ENCODE measurements around the gene TBX10. TPM values are rescaled to one million over a fixed set of nuclear protein-coding genes. Genes with fewer than 3 reads are reported as not detected.
"Not testable (repeated sequence)": the region's sequence is repeated elsewhere in the genome, so short reads cannot be mapped to it uniquely, and the experiment has no call there.

The TBX10 gene
- total RNA-seq, 6 experiments from 2014 or later = not detected

DNA sequence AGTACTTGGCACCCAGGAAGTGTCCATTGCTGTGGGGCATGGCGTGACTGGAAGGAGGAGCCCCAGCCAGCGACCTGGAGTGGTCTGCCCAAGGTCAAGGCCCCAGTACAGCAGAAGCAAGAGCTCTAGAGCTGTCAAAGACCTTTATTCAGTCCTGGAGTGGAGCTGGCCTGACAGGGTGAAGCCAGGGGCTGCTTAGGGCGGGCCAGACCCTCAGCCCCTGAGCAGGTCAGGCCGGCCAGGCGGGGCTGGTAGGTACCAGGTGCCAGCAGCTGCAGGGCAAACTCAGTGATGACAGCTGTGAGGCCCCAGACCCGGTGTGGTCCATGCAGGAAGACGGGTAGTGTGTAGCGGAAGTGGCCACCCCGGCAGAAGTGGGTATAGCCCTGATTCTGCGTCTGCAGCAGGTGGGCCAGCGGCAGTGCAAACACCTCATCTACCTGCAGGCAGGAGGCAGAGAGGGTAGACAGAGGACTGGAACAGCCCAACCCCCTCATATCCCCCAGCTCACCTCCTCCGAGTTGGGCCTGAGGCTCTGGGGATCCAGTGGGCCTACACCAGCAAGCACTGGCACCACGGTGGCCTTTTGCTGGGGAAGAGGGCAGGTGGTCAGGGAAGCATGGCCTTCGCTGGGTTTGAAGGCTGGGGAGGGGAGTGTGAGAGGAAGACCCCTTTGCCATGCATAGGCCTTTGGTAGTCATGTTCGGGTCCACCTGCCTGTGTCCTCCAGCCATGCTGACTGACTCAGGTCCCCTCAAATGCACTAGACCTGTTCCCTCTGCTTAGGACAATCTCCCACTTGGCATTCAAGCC, 11.5 kb downstream of the TBX10 start:
- TF ChIP-seq, protein P1, sequence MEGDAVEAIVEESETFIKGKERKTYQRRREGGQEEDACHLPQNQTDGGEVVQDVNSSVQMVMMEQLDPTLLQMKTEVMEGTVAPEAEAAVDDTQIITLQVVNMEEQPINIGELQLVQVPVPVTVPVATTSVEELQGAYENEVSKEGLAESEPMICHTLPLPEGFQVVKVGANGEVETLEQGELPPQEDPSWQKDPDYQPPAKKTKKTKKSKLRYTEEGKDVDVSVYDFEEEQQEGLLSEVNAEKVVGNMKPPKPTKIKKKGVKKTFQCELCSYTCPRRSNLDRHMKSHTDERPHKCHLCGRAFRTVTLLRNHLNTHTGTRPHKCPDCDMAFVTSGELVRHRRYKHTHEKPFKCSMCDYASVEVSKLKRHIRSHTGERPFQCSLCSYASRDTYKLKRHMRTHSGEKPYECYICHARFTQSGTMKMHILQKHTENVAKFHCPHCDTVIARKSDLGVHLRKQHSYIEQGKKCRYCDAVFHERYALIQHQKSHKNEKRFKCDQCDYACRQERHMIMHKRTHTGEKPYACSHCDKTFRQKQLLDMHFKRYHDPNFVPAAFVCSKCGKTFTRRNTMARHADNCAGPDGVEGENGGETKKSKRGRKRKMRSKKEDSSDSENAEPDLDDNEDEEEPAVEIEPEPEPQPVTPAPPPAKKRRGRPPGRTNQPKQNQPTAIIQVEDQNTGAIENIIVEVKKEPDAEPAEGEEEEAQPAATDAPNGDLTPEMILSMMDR (IDR thresholded peaks at IDR 0.05) = no peak
- DNase-seq = no peak
- no peak overlapping the region for H3K4me3 Mint-ChIP-seq
- no peaks in the 10 kb centered on the region for H3K36me3 Mint-ChIP-seq (ENCODE audit: low read depth)
- peaks cover 5% of the 10 kb centered on the region for H3K4me1 Mint-ChIP-seq (ENCODE audit: low read depth)
- H3K27ac Mint-ChIP-seq = no peak overlapping the region
- peaks cover 3% of the 10 kb centered on the region for H3K27me3 Mint-ChIP-seq (ENCODE audit: insufficient read depth)
- H3K9me3 Mint-ChIP-seq = no peaks in the 10 kb centered on the region

- no peaks in the 10 kb centered on the region for H3K9me3 Mint-ChIP-seq
- DNase-seq = no peak
- H3K4me1 Mint-ChIP-seq (ENCODE audit: low read depth) = peaks cover 5% of the 10 kb centered on the region
- peaks cover 9% of the 10 kb centered on the region for H3K27me3 Mint-ChIP-seq (ENCODE audit: insufficient read depth)
- no peak overlapping the region for H3K4me3 Mint-ChIP-seq
- no peak overlapping the region for H3K27ac Mint-ChIP-seq
- TF ChIP-seq, protein P1 (IDR thresholded peaks at IDR 0.05) = no peak
- H3K36me3 Mint-ChIP-seq (ENCODE audit: low read depth) = no peaks in the 10 kb centered on the region
These were observed 12.1 kb downstream of the TBX10 start for GRCh38 chr11:67627441-67627811.

GRCh38 chr11:67626970-67627369, 12.6 kb downstream of the TBX10 start:
- no peak for DNase-seq

DNA sequence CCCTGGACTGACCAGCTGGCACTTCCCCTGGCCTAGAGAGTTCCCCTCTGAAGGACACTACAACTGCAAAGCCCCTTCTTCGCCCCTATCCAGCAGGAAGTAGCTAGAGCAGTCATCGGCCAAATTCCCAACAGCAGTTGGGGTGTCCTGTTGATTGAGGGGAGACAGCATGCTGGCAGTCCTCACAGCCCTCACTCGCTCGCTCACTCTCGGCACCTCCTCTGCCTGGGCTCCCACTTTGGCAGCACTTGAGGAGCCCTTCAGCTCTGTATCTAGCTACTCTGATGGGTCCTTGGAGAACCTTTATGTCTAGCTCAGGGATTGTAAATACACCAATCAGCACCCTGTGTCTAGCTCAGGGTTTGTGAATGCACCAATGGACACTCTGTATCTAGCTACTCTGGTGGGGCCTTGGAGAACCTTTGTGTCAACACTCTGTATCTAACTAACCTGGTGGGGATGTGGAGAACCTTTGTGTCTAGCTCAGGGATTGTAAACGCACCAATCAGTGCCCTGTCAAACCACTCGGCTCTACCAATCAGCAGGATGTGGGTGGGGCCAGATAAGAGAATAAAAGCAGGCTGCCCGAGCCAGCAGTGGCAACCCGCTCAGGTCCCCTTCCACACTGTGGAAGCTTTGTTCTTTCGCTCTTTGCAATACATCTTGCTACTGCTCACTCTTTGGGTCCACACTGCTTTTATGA, 13.3 kb downstream of the TBX10 start:
- peaks cover 16% of the 10 kb centered on the region for H3K27me3 Mint-ChIP-seq (ENCODE audit: insufficient read depth)
- H3K4me3 Mint-ChIP-seq; H3K9me3 Mint-ChIP-seq; DNase-seq; H3K36me3 Mint-ChIP-seq (ENCODE audit: low read depth); H3K27ac Mint-ChIP-seq; H3K4me1 Mint-ChIP-seq (ENCODE audit: low read depth): not testable (repeated sequence)

More at GRCh38 chr11:67626970-67627369, 12.6 kb downstream of the TBX10 start:
- Mint-ChIP-seq H3K36me3 (ENCODE audit: low read depth) (no peaks in the 10 kb centered on the region), H3K4me1 (ENCODE audit: low read depth) (peaks cover 5% of the 10 kb centered on the region), H3K9me3 (no peaks in the 10 kb centered on the region), H3K27me3 (ENCODE audit: insufficient read depth) (peaks cover 11% of the 10 kb centered on the region), H3K27ac (no peak overlapping the region), H3K4me3 (no peak overlapping the region)
- TF ChIP-seq, protein P1 (IDR thresholded peaks at IDR 0.05) = no peak

GRCh38 chr11:67623795-67624194, 15.8 kb downstream of the TBX10 start:
- peaks cover 23% of the 10 kb centered on the region for H3K27me3 Mint-ChIP-seq (ENCODE audit: insufficient read depth)
- H3K9me3 Mint-ChIP-seq; H3K27ac Mint-ChIP-seq; DNase-seq; H3K4me1 Mint-ChIP-seq (ENCODE audit: low read depth); H3K36me3 Mint-ChIP-seq (ENCODE audit: low read depth); H3K4me3 Mint-ChIP-seq: not testable (repeated sequence)

GRCh38 chr11:67622905-67623304, 16.7 kb downstream of the TBX10 start:
- H3K4me3 Mint-ChIP-seq, H3K9me3 Mint-ChIP-seq: not testable (repeated sequence)

DNA sequence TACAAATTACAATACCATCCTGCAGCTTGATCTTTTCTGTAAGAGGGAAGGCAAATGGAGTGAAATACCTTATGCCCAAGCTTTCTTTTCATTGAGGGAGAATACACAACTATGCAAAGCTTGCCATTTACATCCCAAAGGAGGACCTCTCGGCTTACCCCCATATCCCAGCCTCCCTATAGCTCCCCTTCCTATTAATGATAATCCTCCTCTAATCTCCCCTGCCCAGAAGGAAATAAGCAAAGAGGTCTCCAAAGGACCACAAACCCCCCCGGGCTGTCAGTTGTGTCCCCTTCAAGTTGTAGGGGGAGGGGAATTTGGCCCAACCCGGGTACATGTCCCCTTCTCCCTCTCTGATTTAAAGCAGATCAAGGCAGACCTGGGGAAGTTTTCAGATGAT, 17.6 kb downstream of the TBX10 start:
- H3K9me3 Mint-ChIP-seq; H3K27ac Mint-ChIP-seq; H3K36me3 Mint-ChIP-seq (ENCODE audit: low read depth); H3K4me1 Mint-ChIP-seq (ENCODE audit: low read depth); DNase-seq; H3K4me3 Mint-ChIP-seq: not testable (repeated sequence)
- H3K27me3 Mint-ChIP-seq (ENCODE audit: insufficient read depth) = peaks cover 30% of the 10 kb centered on the region

More at GRCh38 chr11:67622905-67623304, 16.7 kb downstream of the TBX10 start:
- not testable (repeated sequence) for DNase-seq; H3K27ac Mint-ChIP-seq; H3K4me1 Mint-ChIP-seq (ENCODE audit: low read depth); H3K36me3 Mint-ChIP-seq (ENCODE audit: low read depth)
- peaks cover 23% of the 10 kb centered on the region for H3K27me3 Mint-ChIP-seq (ENCODE audit: insufficient read depth)

- not testable (repeated sequence) for H3K4me3 Mint-ChIP-seq; DNase-seq; H3K9me3 Mint-ChIP-seq; H3K4me1 Mint-ChIP-seq (ENCODE audit: low read depth); H3K36me3 Mint-ChIP-seq (ENCODE audit: low read depth); H3K27ac Mint-ChIP-seq
- H3K27me3 Mint-ChIP-seq (ENCODE audit: insufficient read depth) = peaks cover 36% of the 10 kb centered on the region
These were observed 18.9 kb downstream of the TBX10 start for GRCh38 chr11:67620621-67621020.

DNA sequence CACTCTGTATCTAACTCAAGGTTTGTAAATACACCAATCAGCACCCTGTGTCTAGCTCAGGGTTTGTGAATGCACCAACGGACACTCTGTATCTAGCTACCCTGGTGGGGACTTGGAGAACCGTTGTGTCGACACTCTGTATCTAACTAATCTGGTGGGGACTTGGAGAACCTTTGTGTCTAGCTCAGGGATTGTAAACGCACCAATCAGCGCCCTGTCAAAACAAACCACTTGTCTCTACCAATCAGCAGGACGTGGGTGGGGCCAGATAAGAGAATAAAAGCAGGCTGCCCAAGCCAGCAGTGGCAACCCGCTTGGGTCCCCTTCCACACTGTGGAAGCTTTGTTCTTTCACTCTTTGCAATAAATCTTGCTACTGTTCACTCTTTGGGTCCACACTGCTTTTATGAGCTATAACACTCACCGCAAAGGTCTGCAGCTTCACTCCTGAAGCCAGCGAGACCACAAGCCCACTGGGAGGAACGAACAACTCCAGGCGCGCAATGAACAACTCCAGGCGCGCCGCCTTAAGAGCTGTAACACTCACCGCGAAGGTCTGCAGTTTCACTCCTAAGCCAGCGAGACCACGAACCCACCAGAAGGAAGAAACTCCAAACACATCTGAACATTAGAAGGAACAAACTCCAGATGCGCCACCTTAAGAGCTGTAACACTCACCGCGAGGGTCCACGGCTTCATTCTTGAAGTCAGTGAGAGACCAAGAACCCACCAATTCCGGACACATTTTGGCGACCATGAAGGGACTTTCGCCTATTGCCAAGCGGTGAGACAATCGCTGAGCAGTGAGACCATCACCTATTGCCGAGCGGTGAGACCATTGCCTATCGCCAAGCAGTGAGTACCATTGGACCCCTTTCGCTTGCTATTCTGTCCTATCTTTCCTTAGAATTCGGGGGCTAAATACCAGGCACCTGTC, 19.6 kb downstream of the TBX10 start:
- DNase-seq; H3K36me3 Mint-ChIP-seq (ENCODE audit: low read depth); H3K4me1 Mint-ChIP-seq (ENCODE audit: low read depth); H3K9me3 Mint-ChIP-seq; H3K27ac Mint-ChIP-seq; H3K4me3 Mint-ChIP-seq: not testable (repeated sequence)
- peaks cover 36% of the 10 kb centered on the region for H3K27me3 Mint-ChIP-seq (ENCODE audit: insufficient read depth)

Measured in HFFc6 (cell line).